Measurements from ENCODE around the gene KRT79.
"Not testable (repeated sequence)": the region's sequence is repeated elsewhere in the genome, so short reads cannot be mapped to it uniquely, and the experiment has no call there.

Gene KRT79

DNA sequence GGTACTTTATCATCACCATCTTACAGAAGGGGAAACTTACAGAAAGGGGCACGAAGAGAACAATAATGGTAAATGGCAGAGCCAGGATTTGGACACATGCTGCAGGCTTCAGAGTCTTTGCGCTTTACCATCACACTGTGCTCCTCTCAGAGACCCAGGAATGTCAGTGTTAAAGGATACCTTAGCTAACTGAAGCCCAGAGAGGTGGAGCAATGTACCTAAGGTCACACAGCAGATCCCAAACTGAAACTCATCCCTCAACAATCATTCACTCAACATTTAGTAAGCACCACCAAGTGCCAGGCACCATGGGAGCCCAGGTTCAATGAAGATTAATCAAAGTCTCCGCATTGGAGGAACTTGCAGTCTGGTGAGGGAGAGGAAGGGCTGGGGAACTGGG lies 22.7 kb upstream of the KRT79 start:
- TF ChIP-seq, protein P1, sequence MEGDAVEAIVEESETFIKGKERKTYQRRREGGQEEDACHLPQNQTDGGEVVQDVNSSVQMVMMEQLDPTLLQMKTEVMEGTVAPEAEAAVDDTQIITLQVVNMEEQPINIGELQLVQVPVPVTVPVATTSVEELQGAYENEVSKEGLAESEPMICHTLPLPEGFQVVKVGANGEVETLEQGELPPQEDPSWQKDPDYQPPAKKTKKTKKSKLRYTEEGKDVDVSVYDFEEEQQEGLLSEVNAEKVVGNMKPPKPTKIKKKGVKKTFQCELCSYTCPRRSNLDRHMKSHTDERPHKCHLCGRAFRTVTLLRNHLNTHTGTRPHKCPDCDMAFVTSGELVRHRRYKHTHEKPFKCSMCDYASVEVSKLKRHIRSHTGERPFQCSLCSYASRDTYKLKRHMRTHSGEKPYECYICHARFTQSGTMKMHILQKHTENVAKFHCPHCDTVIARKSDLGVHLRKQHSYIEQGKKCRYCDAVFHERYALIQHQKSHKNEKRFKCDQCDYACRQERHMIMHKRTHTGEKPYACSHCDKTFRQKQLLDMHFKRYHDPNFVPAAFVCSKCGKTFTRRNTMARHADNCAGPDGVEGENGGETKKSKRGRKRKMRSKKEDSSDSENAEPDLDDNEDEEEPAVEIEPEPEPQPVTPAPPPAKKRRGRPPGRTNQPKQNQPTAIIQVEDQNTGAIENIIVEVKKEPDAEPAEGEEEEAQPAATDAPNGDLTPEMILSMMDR (IDR thresholded peaks at IDR 0.05; ENCODE audit: extremely low read depth, missing control alignments), result no peak
- no peak for DNase-seq (ENCODE audit: low spot score)

DNA sequence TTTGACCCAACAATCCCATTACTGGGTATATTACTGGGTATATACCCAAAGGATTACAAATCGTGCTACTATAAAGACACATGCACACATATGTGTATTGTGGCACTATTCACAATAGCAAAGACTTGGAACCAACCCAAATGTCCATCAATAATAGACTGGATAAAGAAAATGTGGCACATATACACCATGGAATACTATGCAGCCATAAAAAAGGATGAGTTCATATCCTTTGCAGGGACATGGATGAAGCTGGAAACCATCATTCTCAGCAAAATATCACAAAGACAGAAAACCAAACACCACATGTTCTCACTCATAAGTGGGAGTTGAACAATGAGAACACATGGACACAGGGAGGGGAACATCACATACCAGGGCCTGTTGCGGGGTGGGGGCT lies 22.0 kb upstream of the KRT79 start:
- DNase-seq (ENCODE audit: low spot score), result not testable (repeated sequence)

DNA sequence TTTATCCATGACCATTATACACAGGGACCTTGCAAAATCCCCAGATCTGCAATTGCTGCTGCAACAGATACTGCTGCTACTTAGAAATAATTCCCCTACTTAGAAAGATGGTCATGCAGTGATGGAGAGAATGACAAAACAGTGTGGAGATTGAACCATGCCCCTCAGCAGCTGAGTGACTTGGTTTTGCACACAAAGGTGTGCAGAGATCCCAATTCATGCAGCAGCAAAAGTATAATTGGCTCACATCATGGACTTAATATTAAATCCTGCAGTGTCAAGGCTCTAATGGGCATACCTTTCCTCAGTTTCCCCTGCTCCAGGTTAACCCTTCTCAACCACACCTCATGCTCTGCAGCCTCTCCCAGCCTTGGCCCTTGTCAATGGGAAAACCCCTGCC lies 17.7 kb upstream of the KRT79 start:
- TF ChIP-seq, protein P1 (IDR thresholded peaks at IDR 0.05; ENCODE audit: extremely low read depth, missing control alignments), result no peak
- DNase-seq (ENCODE audit: low spot score), result no peak

DNA sequence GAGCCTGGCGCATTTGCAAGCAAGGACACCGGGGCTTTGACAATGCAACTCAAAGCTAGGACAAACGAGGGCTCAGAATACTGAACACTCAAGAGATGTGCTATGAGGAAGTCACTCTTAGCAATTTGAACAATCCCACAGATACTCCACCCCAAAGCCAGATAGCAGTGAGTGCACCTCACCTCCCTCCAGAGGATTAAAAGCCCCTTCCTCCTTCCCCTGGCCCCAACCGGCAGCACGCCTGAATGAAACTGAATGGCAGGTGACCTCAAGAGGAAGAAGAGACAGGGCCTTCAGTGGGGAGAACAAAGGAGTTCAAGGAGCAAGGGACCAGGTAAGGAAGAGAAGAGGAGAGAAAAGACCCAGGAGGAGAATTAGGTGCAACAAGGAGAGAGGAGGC lies 16.6 kb upstream of the KRT79 start:
- DNase-seq (ENCODE audit: low spot score), result no peak
- TF ChIP-seq, protein P1 (IDR thresholded peaks at IDR 0.05; ENCODE audit: extremely low read depth, missing control alignments), result no peak

DNA sequence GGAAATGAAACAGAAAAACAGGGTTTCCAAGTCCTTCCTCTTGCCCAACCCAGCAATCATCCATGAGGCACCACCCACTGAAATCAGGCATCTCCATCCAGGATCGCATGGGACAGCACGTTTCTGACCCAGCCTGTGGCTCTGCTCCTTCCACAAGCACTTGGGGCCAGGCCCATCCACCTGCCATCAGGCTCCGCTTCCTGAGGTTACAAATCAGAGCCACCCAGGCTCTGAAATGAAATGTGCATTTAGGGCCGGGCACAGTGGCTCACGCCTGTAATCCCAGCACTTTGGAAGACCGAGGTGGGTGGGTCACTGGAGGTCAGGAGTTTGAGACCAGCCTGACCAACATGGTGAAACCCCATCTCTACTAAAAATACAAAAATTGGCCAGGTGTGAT lies 15.4 kb upstream of the KRT79 start:
- no peak for DNase-seq (ENCODE audit: low spot score)
- TF ChIP-seq, protein P1 (IDR thresholded peaks at IDR 0.05; ENCODE audit: extremely low read depth, missing control alignments), result no peak

DNA sequence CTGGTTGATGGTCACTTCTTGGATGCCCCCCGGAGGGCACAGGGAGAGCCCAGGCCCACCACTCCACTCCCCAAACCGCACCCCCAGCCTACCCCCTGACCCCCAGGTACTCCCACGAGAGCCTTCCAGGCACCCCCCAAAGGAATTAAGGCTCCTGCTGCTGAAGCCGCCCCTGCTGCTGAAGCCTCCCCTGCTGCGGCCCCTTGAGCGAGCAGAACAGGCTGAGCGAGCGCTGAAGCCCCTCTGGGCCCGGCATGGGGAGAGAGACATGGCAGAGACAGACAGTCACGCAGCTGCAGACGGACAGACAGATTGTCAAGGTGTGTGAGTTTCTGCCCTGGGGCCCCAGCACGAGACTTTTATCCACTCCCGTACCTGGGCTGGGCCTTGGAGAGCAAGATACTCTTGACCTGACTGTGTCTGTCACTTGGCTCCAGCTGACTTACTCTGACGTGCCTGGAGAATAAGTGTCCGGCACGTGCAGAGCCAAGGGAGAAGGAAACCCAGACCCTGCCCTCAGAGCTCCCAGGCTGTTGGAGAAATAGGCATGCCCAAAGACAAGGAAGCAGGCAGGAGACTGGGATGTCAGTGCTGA lies 14.6 kb upstream of the KRT79 start, which contains the start of gene KRT78:
KRT78 (minus strand) TSS at position 334 of the 595 bp plus-strand sequence; CDS start at position 270, 64 bp downstream.
- TF ChIP-seq, protein P1 (IDR thresholded peaks at IDR 0.05; ENCODE audit: extremely low read depth, missing control alignments), result no peak
- DNase-seq (ENCODE audit: low spot score), result no peak

DNA sequence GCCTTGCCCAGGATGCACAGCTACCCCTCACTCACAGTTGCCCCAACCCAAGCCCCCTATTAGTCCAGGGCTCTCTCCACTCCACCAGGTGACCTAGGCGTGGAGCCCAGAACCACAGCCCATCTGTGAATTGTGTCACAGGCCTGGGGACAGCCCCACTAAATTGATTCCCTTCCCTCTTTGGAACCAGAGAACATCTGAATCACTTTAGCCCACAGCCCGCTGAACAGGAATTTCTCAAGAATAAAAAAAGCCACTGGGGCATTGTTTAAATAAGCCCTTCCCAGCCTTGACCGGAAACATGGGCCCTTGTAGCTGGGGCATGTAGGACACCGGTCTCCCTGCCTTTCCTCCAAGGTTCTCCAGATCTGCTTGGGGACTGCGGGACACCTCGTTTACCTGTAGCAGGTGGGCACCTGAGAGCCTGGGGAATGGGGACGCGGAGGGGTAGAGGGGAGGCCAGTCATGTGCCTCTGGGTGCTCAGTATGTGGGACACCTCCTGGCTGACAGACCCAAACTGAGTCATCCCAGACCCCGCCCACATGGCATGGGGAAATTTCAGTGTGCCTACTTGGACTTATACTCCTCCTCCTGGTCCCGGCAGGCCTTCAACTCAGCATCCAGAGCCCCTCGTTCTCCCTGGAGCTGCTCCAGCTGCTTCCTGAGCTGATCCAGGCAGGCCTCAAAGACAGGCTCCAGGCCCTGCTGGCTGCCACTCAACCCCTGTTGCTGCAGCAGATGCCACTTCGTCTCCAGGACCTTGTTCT lies 13.4 kb upstream of the KRT79 start:
- DNase-seq (ENCODE audit: low spot score), result no peak
- TF ChIP-seq, protein P1 (IDR thresholded peaks at IDR 0.05; ENCODE audit: extremely low read depth, missing control alignments), result no peak

Data from GM20000 (cell line).